Measurements from ENCODE around the gene ZFYVE9.

- peak; percentile 54 for TF ChIP-seq CTCF (IDR thresholded peaks at IDR 0.05; ENCODE audit: borderline replicate concordance, extremely low read depth, low read length, poor library complexity, severe bottlenecking)
- TF ChIP-seq EZH2 (IDR thresholded peaks at IDR 0.05; ENCODE audit: borderline replicate concordance, low read depth, low read length, severe bottlenecking), result no peak
These were observed 226.7 kb downstream of the ZFYVE9 start for GRCh38 chr1:52368383-52369172.

All from DND-41 (cell line).